ENCODE data around the gene WBP1L.
"Not testable (repeated sequence)": the region's sequence is repeated elsewhere in the genome, so short reads cannot be mapped to it uniquely, and the experiment has no call there.

The WBP1L gene

DNA sequence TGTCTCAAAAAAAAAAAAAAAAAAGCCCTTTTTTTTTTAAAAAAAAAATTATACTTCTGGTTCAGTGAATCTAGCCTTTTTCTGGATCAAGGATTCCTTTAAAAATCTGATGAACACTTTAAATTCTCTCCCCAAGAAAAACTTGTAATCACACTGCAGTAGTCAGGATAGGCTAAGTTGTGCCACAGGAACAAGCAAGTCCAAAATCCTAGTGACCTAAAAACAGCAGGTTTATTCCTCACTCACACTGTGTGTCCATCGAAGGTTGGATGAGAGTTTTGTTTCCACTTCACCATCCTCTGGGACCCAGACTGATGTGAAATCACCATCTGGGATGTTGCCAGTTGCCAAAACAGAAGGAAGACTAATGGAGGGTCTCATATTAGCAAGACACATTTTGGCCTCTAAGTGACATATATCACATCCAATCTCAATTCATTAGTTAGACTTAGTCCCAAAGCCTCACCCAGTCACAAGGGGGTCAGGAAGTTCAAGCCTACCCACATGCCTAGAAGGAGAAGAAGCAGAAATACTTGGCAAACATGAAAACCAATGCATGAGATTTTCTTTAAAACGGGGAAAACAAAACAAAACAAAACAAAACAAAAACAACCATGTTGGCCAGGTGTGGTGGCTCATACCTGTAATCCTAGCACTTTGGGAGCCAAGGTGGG, 60.8 kb downstream of the WBP1L start:
- DNase-seq (ENCODE audit: low read depth in 4 of 4, low spot score in 1 of 4): no peak

DNA sequence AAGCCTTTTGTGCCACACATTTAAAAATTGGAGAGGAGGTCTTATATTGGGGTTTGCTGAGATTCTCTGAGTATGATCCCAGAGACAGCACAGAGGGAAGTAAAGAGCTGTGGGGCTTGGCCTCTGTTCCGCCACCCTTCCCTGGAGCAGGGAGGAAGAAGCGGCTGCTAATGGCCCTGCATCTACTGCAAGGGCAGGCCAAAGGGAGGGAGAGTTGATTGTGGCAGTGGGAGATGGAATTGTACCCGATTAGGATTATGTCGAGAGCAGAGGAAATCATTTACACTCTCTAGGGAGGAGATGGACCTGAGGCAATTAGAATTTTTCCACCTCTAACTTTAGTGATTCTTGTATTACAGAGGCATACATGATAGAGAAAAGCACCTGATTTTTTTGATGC, 64.6 kb downstream of the WBP1L start:
- DNase-seq (ENCODE audit: low read depth in 4 of 4, low spot score in 1 of 4): no peak

DNA sequence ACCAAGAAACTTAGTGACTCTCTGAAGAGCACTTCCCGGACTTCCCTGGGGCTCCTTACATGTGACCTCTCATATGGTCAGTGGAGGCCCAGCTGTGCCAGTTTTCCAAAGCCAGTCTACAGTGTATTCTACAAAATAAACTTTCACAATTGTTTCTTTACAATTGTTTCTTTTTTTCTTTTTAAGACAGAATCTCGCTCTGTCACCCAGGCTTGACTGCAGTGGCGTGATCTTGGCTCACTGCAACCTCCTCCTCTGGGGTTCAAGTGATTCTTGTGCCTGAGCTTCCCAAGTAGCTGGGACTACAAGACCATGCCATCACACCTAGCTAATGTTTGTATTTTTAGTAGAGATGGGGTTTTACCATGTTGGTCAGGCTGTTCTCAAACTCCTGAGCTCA, 67.6 kb downstream of the WBP1L start:
- no peak for DNase-seq (ENCODE audit: low read depth in 4 of 4, low spot score in 1 of 4)

DNA sequence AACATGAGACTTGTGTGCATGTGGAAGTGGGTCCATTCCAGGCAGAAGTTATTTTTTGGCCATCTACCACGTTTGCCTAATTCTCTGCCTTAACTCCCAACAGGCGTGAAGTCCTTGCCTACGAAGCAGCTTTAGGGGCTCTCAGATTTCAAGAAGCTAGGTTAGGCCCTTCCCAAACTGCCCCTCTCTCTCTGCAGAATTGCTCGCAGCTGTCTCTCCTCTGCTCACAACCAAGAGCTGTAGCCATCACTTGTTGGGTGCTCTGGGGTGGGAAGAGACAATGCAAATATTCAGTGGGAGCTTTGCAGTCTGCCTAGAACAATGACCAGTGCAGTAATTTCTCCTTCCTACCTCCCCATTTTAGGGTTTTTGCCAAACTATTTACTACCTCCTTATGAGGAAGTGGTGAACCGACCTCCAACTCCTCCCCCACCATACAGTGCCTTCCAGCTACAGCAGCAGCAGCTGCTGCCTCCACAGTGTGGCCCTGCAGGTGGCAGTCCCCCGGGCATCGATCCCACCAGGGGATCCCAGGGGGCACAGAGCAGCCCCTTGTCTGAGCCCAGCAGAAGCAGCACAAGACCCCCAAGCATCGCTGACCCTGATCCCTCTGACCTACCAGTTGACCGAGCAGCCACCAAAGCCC, 68.6 kb downstream of the WBP1L start:
- DNase-seq (ENCODE audit: low read depth in 4 of 4, low spot score in 1 of 4): no peak

DNA sequence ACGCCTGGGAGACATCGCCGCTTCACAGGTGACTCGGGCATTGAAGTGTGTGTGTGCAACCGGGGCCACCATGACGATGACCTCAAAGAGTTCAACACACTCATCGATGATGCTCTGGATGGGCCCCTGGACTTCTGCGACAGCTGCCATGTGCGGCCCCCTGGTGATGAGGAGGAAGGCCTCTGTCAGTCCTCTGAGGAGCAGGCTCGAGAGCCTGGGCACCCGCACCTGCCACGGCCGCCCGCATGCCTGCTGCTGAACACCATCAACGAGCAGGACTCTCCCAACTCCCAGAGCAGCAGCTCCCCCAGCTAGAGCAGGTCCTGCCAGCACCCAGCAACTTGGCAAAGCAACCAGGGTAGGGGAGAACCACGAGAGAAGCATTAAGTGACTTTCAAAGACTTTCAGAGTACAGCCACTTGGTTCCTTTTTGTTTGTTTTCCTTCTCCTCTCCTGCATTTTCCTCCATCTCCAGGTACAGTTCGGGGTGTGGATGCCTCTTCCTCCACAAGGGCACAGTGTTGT, 69.3 kb downstream of the WBP1L start:
- DNase-seq (ENCODE audit: low read depth in 4 of 4, low spot score in 1 of 4): no peak

DNA sequence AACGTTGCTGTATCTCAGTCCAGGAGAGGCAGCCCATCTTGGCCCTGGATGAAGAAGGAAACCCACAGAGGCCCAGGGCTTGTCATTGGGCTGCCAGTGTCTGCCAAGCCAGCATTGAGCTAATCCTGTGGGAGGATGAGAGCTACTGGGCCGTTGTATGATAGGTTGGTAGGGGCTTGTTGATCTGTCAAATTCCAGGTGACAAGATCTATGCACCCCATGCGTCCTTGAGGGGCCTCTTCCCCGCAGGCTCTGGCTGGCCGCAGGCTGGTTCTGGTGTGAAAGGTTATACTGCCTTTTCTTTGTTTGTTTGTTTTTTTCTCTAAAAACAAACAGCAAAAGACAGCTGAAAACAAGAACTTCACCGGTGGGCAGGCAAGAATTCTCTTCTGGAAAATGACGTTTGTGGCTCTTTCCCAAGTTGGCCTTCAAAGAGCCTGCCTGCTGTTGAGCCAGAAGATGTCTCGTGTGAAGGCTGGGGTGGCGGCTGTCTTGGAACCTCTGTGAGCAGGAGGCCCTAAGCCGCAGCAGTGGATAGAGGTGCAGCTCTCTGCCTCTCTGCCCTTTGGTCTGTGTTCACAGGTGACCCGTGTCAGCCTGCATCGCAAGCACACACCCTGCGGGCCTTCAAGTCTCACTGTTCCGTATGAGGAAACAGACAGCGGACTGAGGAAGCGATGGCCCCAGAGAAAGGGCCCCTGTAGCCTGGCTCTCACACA, 70.1 kb downstream of the WBP1L start:
- no peak for DNase-seq (ENCODE audit: low read depth in 4 of 4, low spot score in 1 of 4)

DNA sequence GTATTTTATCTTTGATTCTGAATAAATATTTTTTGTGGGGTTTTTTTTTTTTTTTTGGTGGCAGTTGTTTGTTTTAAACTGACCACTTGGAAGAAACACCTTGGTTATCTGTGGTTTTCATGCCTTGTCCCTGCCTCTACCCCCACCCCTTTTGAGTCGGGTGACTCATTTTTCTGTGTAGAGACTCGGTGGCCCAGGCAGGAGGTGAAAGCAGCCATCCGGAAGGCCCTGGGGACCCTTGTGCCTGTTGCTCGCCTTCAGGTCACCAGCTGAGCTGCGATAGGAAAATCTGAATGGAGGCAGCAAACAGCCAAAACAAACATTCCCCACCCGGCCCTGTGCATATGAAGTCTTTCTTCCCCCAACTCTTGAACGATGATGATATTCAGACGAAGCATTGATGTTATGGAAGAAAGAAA, 70.7 kb downstream of the WBP1L start:
- DNase-seq (ENCODE audit: low read depth in 4 of 4, low spot score in 1 of 4): no peak

DNA sequence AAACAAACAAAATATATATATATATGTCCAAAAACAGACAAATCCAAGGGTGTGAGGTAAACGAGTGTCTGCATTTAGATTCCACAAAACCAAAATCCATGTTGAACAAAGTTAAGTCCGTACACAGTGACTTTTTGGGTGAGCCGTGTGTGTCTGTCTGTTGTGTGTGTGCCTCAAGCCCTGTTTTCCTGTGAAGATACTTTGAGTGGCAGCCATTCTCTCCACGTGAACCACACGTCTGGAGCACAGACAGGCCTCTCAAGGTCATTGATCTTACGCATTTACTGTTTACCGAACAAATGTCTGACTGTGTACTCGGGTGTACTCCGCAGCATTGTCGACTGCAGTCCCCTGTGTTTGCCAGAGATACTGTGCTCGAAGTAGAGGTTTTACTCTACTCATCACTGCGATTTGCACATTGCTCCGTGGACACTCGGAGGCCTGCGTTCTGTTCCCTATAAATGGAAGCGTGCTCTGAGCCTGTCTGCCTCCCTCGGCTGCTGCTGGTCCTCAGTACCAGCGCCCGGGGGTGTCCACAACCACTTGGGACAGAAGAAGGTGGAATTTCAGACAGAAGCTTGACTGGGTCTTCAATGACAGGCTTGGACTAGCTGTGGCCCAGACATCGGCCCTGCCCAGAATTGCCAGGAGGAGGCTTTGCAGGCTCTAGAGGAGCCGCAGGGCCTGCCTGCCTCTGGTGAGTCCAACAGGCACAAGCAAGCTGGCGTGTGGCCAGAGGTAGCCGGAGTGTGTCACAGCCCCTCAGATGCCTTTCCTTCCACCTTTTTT, 71.3 kb downstream of the WBP1L start:
- DNase-seq (ENCODE audit: low read depth in 4 of 4, low spot score in 1 of 4): no peak

DNA sequence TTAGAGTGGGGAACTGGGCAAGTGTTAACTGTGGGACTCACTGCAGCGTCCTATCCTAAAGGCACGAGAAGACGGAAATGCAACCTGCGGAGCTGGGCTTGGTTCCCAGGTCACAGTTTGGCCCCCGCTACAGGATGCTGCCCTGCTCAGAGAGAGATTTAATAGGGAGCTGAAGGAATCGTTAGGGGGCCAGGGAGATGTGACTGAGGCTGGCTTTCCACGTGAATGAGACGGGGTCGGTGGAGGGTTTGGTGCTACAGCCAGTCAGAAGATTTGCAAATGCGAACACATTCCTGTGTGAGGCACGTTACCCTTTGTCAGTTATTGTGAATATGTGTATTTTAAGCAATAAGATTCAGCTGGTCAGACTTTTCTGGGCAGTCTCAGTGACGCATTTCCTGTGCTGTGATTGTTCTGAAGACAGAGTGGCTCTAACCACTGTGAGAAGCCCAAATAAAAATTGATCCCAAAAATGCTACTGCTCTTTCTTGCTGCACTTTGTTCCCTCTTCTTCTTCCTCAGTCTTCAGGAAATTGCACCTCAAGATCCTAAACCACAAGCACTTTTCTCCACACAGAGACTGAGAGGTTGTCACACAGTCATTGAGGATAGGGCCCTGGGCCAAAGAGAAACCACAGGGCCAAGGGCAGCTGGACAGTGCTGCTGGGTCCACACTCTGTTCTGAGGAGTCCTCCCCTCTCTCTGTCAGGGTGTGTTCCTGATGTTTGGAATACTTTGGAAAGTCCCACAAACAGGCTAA, 72.2 kb downstream of the WBP1L start:
- no peak for DNase-seq (ENCODE audit: low read depth in 4 of 4, low spot score in 1 of 4)

DNA sequence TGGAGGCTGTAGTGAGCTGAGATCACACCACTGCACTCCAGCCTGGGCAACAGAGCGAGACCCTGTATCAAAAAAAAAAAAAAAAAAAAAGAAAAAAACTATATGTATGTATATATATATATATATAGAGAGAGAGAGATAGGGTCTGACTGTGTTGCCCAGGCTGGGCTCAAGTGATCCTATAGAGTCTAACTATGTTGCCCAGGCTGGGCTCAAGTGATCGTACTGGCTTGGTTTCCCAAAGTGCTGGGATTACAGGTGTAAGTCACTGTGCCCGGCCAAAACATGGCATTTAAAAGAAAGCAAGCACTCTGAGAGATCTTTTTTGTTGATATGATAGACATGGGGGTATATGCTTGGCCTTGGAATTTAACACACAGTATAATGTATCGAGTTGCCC, 73.4 kb downstream of the WBP1L start:
- DNase-seq (ENCODE audit: low read depth in 4 of 4, low spot score in 1 of 4): no peak

DNA sequence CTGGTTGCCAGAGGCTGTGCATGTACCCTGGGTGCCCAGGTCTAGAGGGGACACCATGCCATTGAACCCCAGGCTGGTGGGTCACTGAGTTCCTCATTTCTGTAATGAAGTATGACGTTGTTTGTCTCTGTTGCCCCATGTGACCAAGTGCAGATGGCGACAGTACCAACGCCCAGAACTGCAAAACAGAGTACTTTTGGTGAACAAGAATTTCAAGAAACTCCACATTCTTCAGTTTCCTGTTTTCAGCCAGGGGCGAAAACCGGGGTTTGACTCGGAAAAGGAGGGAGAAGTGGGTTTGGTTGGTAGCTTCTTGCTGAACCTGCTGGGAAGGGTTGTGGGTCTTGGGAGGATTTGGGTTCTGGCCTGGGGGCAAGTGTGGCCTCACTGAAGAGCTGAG, 75.3 kb downstream of the WBP1L start:
- DNase-seq (ENCODE audit: low read depth in 4 of 4, low spot score in 1 of 4): no peak

DNA sequence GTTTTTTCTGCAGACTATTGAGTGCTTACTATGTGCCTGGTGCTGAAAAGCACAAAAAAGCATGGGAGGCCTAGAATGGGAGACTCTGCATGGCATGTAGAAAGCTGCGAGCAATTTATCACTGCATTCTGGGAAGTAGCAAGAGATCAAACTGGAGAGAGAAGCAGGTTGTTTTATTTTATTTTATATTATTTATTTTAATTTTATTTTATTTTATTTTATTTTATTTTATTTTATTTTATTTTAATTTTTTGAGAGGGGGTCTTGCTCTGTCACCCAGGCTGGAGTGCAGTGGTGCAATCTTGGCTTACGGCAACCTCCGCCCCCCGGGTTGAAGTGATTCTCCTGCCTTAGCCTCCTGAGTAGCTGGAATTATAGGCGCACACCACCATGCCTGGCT, 76.3 kb downstream of the WBP1L start:
- not testable (repeated sequence) for DNase-seq (ENCODE audit: low read depth in 4 of 4, low spot score in 1 of 4)

DNA sequence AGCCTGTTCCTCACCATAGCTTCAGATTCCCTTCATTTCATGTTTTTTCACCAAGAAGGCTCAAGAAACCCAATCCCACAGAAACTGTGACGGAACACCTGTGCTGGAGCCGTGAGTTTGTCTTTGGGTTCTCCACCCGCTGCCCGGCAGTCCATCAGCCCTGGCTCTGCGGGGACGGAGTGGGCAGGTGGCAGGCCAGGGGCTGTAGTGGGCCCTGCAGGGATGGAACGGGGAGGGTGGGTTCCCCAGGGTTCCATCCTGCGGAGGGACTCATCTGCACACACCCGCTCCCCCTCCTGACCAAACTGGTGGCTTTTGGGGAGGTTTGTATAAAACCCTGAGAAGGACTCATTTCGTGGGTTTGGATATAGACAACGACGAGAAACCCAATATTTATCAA, 78.5 kb downstream of the WBP1L start:
- no peak for DNase-seq (ENCODE audit: low read depth in 4 of 4, low spot score in 1 of 4)

DNA sequence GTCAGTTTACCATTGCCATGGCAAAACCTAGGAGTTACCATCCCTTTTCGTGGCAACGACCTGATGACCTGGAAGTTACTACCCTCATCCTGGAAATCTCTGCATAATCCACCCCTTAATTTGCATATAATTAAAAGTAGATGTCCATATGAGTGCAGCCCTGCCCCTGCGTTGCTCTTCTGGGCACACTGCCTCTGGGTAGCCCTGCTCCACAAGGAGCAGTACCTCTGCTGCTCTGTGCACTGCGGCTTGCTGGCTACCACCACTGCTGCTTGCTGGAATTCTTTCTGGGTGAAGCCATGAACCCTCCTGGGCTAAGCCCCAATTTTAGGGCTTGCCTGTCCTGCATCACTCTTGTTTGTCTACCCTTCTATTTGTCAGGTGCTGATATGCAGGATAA, 80.9 kb downstream of the WBP1L start:
- DNase-seq (ENCODE audit: low read depth in 4 of 4, low spot score in 1 of 4): no peak

DNA sequence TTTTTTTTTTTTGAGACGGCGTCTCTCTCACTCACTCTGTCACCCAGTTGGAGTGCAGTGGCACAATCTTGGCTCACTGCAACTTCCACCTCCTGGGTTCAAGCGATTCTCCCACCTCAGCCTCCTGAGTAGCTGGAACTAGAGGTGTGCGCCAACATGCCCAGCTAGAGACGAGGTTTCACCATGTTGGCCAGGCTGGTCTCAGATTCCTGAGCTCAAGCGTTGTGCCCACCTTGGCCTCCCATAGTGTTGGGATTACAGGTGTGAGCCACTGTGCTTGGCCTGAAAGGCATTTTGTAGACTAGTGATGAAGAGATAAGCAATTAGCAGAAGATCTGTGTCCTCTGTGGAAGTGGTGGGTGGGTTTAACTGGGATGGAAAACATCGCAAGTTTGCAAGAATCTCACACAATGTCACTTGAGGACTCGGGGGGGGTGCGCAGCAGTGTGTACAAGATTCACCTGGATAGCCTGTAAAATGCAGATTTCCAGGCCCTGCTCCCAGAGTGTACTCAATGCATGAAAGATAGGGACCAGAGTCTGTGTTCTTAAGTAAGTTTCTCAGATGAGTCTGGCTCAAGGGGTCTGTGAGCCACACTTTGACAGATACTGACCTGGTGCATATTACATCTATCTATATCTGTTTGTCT, 82.5 kb downstream of the WBP1L start:
- DNase-seq (ENCODE audit: low read depth in 4 of 4, low spot score in 1 of 4): no peak

DNA sequence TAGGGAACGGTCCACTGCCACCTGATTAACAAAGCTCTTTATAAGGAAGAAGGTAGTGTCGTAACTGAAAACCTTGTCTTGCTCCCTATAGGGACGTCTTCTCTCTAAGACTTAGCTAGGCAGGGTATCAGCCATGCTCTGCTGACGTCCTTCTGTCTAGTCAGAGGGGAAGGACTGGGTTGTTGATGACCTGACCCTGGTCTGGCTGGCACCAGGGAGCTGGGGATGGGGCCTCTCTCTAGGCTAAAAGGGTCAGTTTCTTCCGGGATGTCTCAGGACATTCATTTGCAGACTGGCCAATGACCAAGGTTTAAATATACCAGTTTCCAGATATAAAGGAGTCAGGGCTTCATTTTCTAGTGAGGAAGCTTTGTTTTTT, 83.8 kb downstream of the WBP1L start:
- no peak for DNase-seq (ENCODE audit: low read depth in 4 of 4, low spot score in 1 of 4)

DNA sequence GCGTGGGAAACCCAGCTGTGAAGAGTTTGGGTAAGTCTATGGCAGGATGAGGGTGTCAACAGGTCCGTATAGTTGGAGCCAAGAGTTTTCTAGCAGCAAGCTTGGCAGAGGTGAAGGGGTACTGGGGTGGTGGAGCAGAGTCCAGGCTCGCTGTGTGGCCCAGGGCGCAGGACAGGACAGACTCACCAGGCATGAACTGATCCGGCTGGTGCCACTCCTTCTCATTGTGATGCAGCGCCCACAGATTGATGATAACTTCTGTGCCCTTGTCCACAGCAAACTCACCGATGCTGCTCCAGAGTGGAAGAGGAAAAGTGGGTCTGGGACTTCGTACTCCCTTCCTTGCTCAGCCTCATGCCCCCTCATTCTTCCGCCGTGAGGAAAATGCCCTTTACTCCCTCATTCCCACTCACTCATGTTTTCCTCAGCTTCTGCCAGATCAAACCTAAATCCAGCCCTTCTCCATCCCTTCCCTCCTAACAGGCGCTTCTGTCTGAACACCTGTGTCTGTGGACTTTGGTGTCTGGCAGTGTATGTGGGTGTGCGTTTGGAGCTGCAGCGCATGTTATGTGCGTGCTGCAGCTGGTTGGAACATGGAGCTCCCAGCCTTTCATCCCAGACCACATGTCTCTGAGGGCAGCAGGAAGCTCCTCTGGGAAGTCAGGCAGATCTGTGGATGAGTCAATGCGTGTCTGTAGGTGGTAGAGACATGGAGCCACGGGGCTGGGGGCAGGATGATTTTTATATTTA, 87.7 kb downstream of the WBP1L start:
- DNase-seq (ENCODE audit: low read depth in 4 of 4, low spot score in 1 of 4): no peak

DNA sequence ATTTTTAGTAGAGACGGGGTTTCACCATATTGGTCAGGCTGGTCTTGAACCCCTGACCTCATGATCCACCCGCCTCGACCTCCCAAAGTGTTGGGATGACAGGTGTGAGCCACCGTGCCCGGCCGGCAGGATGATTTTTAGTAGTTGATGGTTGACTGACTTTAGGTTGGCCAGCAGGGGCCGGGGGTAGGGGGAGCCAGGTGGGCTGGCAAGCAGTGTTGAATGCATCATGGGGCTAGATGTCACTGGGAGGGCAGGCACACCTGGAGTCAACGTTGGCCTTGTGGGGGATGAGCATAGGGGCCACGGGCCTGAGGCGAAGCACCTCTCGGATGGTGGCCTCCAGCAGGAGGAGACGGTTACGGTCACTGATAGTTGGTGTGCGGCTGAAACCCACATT, 88.5 kb downstream of the WBP1L start:
- no peak for DNase-seq (ENCODE audit: low read depth in 4 of 4, low spot score in 1 of 4)

DNA sequence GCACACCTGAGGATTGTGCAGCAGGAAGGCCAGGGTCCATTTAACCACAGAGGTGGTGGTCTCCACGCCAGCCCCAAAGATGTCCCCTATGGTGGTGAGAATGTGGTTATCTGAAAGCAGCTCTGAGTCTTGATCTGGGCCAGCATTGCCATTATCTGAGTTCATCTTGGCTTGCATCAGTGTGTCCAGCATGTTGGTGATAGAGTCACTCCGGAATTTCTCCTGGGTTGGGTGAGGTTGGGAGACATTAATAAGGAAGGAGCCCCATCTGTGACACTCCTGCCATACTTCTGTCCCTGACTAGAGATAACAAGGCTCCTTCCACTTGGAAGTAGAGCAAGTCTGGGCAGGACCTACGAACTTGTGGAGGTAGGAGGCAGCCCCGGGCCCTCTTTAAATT, 89.2 kb downstream of the WBP1L start:
- no peak for DNase-seq (ENCODE audit: low read depth in 4 of 4, low spot score in 1 of 4)

DNA sequence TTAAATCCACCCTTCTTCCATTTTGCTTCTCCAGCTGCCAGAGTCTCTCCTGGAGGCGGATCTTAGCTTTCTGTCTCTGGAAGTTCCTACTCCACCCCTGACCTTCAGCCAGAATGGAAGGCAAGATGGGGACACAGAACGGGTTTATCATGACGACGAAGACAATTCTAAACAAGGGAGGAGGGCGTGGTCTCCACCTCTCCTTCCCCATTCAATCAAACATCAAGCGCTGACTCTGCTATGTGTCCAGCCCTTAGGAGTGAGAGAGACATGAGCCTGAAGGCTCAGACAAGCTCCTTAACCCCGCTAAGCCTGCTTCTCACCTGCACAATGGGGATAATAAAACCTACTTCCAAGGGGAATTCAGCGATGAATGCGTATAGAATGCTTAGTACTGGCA, 90.4 kb downstream of the WBP1L start:
- DNase-seq (ENCODE audit: low read depth in 4 of 4, low spot score in 1 of 4): no peak

Data from stimulated activated CD4-positive, alpha-beta T cell treated with anti-CD3 and anti-CD28 coated beads, Interleukin-1b, Interleukin-23, amount 100 ng/mL, for 24 hours (primary cell).